NCI-H1694 treated with DMSO at 0.1 percent for 48 hours (cell line): Measurements from ENCODE around the gene TEX50.
"Not testable (repeated sequence)": the region's sequence is repeated elsewhere in the genome, so short reads cannot be mapped to it uniquely, and the experiment has no call there.

Source experiments
- DNase-seq: peaks from one replicate; lab custom pipeline; 2025; lab: John Stamatoyannopoulos, UW

The TEX50 gene, protein sequence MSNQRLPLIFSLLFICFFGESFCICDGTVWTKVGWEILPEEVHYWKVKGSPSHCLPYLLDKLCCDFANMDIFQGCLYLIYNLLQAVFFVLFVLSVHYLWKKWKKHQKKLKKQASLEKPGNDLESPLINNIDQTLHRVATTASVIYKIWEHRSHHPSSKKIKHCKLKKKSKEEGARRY

GRCh38 chr1:173635116-173635515 lies at the start of gene TEX50:
TEX50 (plus strand) TSS chr1:173635338; CDS start chr1:173635522, 184 bp downstream.
- DNase-seq: no peak

GRCh38 chr1:173590557-173590956 lies 44.6 kb upstream of the TEX50 start:
- DNase-seq: no peak

DNA sequence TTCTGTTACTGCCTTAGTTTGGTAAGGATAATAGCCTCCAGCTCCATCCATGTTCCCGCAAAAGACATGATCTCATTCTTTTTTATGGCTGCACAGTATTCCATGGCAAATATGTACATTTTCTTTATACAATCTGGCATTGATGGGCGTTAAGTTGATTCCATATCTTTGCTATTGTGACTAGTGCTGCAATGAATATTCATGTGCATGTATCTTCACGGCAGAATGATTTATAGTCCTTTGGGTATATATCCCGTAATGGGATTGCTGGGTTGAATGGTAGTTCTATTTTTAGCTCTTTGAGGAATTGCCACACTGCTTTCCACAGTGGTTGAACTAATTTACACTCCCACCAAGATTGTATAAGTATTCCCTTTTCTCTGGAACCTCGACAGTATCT lies 44.0 kb upstream of the TEX50 start:
- DNase-seq: not testable (repeated sequence)

GRCh38 chr1:173596097-173596825 lies 38.9 kb upstream of the TEX50 start:
- DNase-seq: no peak

DNA sequence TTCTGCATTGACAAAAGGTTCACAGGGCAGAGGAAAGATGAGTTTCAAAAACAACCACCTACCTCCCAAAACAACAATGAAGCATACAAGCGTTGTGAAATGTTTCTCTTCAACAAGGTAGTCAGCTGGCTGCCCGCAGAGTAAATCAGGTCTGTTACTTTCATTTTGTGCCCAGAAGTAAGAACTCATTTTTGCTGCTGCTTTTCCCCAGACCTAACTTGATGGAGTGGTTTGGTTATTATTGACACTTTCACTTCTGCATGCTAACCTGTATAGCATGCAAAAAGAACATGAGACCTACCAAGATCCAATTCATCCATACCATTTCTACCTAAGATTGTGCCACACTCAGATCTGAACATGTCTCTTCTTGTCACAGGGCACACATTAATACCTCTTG lies 33.5 kb upstream of the TEX50 start:
- DNase-seq: no peak

GRCh38 chr1:173603056-173603591 lies 32.0 kb upstream of the TEX50 start, which contains the start of gene SLC9C2:
SLC9C2 (minus strand) TSS chr1:173603072; CDS start chr1:173601776, 1,296 bp downstream.
- no peak for DNase-seq

GRCh38 chr1:173608503-173609216 lies 26.5 kb upstream of the TEX50 start:
- DNase-seq: no peak

DNA sequence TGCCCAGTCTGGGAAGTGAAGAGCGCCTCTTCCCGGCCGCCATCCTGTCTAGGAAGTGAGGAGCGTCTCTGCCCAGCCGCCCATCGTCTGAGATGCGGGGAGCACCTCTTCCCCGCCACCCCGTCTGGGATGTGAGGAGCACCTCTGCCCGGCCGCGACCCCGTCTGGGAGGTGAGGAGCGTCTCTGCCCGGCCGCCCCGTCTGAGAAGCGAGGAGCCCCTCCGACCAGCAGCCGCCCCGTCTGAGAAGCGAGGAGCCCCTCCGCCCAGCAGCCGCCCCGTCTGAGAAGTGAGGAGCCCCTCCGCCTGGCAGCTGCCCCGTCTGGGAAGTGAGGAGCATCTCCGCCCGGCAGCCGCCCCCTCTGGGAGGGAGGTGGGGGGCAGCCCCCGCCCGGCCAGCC lies 22.1 kb upstream of the TEX50 start:
- DNase-seq: not testable (repeated sequence)

- DNase-seq: no peak
These were observed 18.3 kb upstream of the TEX50 start for GRCh38 chr1:173616859-173617258.

- no peak for DNase-seq
These were observed 7.9 kb upstream of the TEX50 start for GRCh38 chr1:173627269-173627668.

DNA sequence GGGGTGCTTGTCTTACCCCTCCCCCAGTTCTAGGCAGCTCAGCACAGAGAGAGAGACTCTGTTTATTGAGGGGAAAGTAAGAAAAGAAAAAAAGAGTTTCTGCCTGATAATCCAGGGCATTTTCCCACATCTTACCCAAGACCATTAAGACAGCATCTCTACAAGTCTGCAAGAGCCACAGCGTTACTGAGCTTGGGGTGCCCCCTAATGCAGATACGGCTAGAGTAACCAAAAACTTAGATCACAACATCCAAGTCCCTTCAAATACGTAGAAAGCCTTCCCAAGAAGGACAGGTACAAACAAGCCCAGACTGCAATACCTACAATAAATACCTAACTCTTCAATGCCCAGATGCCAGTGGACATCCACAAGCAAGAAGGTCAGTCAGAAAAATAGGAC lies 6.2 kb upstream of the TEX50 start:
- DNase-seq: no peak

GRCh38 chr1:173637236-173638042 lies 2.3 kb downstream of the TEX50 start:
- DNase-seq: not testable (repeated sequence)

DNA sequence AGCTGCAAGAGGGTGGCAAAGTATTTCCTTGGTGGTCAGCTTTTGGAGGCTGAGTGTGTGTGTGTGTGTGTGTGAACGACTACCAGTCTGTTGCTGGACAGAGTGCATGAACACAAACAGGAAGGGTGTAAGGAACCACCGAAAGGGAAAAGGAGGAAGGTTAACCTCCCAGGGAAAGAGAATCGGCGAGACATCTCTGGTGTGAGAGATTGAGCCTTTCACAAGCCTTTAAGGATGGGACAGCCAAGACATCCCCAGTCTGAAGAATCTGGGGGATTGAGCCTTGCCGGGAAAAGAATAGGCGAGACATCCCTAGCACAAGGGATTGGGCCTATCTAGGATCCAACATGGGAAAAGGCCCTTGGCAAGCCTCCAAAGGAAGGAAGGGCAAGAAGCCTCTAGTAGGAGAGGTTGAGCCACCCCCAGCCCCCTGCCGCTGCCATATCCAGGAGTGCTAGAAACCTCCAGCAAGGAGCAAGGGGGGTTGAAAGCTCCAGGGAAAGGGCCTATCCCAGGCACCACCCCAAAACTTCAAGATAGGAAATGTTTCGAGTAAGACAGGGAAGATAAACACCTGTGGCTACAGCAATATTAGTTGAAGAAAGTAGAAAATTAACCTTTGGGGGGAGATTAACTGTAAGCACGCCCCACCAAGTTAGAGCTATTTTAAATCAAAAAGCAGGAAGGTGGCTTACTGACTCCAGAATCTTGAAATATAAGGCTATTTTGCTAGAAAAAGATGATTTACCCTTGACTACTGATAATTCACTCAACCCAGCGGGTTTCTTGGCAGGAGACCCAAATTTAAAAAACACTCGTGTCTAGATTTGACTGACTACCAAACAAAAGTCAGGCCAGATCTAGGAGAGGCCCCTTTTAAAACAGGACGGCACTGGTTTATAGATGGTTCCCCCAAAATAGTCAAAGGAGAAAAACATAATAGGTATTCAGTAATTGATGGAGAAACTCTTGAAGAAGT lies 3.2 kb downstream of the TEX50 start:
- no peak for DNase-seq

DNA sequence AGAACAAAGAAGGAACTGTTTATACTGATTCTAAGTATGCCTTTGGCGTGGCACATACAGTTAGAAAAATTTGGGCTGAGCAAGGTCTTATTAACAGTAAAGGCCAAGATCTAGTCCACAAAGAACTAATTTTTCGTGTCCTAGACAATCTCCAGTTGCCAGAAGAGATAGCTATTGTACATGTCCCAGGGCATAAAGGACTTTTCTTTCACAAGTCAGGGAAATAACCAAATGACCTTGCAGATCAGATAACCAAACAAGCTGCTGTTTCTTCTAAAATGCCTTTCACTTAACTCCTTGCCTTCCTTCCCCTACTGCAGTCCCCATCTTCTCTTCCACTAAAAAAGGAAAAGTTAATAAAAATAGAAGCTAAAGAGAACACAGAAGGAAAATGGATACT lies 4.0 kb downstream of the TEX50 start:
- DNase-seq: no peak

DNA sequence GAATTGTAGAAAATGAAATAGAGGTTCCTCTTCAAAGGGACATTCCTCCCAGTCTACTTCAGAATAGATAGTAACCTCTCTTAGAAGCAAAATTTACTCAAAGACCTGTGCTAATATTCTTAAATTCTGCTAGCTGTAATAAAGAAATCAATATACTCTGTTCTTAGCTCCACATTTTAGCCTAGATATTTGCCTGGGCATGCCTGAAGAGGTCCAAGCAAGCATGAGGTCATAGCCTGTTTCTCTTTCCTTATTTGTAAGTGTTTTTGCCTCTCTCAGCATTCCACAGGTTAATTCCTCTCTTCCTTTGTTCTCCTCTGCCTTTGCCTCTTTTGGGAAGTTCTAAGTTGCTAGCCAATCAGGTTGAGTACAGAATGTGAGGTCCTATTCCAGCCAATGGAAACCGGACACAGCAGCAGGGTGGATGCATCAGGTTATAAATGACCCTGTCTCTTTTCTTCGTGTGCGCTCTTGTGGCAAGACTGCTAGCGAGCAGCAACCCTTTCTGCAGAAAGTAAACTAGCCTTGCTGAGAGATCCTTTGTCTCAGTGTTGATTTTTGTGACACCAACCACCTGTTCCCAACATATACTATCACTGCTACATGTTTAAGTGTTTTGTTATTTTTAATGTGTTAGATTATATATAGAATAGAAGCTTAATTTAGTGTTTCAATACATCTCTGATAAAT lies 7.5 kb downstream of the TEX50 start:
- DNase-seq: not testable (repeated sequence)

GRCh38 chr1:173646656-173647055 lies 11.5 kb downstream of the TEX50 start:
- DNase-seq: no peak

DNA sequence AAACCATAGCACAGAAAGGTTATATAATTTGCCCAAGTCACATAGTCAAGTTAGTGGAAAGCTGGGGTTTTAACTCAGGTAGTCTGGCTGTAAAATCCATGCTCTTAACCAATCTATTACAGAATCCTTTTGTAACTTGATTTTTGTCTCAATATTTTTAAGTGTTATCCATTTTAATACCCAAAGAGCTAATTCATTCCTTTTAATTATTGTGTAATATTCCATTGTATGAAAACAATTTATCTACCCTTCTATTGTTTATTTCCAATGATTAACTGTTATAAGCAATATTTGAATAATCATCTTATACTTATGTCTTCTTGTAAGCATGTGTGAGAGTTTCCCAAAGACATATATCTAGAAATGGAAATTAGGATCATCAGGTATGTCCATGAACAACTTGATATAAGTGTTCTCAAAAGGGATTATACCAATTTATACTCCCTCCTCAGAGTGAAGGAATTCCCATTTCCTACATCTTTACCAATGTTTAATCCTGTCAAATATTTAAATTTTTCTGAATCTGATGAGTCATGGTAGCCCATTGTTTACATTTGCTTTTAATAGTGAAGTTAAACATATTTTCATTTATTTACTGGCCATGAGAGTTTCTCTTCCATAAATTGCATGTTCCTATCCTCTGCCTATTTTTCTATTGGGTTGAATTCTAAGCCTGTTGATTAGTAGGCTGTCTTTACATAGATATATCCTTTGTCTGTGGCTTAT lies 13.9 kb downstream of the TEX50 start:
- DNase-seq: no peak

DNA sequence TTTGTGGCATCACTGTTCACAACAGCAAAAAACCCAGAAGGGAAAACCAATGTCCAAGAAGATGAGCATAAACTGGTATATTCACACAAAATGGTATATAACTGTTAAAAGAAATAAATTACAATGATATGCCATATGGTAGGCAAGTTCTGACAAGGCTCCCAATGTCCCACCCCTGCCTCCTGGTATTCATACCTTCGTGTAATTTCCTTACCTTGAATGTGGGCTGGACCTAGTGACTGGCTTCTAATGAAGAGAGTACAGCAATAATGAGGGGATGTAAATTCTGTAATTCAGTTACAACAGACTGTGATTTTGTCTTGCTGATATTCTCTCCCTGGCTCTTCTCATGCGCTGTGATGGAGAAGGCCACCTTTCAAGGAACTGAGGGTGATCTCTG lies 25.2 kb downstream of the TEX50 start:
- no peak for DNase-seq

DNA sequence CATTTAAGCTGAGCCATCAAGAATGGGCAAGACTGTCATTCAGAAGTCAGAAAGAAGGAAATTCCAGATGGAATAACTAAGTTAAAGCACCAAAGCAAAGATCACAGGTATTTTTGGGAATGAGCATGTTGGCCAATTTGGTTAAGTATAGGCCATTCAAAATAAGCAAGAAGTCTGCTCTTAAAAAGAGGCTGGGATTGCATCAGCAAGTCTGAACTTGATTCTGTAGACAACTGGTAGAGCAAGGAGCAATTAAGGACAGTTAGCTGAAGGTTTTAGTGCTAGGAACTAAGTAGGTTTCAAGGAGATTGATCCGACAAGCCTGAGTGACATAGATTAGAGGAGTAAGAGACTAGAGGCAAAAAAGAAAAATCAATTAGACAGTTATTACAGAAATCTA lies 26.1 kb downstream of the TEX50 start:
- no peak for DNase-seq
